ENCODE data around the gene HMX3.

Gene HMX3

DNA sequence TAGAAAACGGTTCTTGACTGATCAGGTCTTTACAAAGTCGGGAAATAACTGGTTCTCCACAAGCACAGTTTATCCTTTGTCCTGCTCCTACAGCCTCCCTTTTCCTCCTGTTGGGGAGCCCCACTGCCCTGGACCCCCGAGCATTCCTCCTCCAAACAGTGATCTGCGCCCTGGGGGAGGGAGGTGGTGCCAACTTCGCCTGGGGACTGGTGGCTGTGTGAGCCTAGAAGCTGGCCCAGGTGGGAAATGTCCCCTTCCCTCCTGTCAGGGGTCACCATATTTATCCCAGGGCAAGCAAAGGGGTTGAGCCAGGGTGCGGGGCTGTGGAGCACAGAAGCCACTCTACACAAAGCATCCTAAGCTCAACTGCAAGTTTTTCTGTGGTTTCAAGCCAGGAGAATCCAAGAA, 5.2 kb downstream of the HMX3 start:
- H3K36me3 ChIP-seq = no peaks in the 10 kb centered on the region
- no peaks in the 10 kb centered on the region for H3K9me3 ChIP-seq (ENCODE audit: severe bottlenecking)
- peaks cover 99% of the 10 kb centered on the region for H3K27me3 ChIP-seq (ENCODE audit: insufficient read depth, low read depth, severe bottlenecking)
- DNase-seq = no peak
- TF ChIP-seq, protein P1, sequence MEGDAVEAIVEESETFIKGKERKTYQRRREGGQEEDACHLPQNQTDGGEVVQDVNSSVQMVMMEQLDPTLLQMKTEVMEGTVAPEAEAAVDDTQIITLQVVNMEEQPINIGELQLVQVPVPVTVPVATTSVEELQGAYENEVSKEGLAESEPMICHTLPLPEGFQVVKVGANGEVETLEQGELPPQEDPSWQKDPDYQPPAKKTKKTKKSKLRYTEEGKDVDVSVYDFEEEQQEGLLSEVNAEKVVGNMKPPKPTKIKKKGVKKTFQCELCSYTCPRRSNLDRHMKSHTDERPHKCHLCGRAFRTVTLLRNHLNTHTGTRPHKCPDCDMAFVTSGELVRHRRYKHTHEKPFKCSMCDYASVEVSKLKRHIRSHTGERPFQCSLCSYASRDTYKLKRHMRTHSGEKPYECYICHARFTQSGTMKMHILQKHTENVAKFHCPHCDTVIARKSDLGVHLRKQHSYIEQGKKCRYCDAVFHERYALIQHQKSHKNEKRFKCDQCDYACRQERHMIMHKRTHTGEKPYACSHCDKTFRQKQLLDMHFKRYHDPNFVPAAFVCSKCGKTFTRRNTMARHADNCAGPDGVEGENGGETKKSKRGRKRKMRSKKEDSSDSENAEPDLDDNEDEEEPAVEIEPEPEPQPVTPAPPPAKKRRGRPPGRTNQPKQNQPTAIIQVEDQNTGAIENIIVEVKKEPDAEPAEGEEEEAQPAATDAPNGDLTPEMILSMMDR (IDR thresholded peaks at IDR 0.05; ENCODE audit: low read depth, low read length) = no peak
- H3K27ac ChIP-seq = no peak overlapping the region
- H3K4me3 ChIP-seq (ENCODE audit: low read depth, low read length) = no peak overlapping the region

DNA sequence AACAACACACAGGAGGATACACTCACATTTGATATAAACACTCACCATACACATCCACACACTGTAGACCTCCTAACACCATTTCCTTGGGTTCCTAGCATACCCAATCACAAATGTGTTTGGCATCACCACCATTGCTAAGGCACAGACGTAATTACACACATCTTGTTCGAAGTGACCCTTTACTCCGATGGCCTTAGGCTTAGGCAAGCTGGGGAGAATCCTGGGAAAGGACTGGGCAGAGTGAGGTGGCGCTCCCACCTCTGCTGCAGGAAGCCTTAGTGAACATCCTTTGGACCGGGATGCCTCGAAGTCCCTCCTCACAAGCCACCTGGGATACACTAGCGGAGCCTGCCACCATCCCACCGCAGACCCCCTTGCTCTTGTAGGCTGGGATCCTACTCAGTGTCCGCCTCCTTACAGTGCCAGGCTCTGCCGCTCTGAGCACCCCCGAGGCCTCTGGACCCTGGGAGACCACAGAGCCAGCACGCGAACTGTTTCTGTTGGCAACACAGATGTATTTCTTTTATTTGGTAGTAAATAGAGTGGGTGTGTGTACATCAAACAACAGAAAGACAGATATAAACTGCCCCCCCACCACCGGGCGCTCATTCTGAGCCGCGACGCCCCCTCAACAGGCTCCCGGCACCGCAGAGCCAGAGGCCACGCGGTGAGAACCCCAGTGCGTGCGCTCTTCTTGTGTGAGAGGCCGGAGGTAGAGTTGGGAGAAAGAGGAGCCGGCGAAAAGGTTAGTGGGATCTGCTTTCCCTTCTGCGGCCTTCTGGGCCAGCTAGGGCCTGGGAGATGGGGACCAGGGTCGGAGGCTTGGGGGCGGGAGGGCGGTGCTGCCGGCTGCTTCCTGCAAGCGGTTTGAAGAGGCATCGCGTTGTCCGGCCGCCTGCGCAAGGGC, 6.3 kb downstream of the HMX3 start:
- Histone ChIP-seq H3K27ac (no peak overlapping the region), H3K4me3 (ENCODE audit: low read depth, low read length) (no peak overlapping the region), H3K9me3 (ENCODE audit: severe bottlenecking) (no peaks in the 10 kb centered on the region), H3K36me3 (no peaks in the 10 kb centered on the region), H3K27me3 (ENCODE audit: insufficient read depth, low read depth, severe bottlenecking) (peaks cover 100% of the 10 kb centered on the region)
- DNase-seq = no peak
- TF ChIP-seq, protein P1 (IDR thresholded peaks at IDR 0.05; ENCODE audit: low read depth, low read length) = no peak

DNA sequence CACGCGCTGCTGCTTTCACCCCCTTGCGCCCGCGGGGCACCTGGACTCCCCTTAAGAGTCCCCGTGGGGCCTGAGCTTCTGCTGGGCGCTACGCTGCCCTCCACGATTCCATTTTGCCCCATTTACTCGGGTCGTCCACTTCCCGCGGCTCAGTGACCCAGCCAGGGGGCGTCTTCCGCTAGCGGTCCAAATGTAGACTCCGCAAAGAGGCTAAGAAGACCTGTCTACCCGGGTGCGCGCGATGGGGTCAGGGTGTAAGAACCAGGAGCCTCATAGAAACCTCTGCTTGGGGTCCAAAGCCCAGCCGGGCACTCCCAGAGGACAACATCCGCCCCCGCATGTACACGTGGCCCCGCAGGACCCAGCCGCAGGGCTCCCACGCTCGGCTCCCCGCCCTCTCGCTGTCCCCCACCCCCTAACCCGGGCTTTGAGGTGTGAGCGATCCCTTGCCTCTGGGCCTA, 7.0 kb downstream of the HMX3 start:
- TF ChIP-seq, protein P1 (IDR thresholded peaks at IDR 0.05; ENCODE audit: low read depth, low read length) = no peak
- H3K27me3 ChIP-seq (ENCODE audit: insufficient read depth, low read depth, severe bottlenecking) = peaks cover 100% of the 10 kb centered on the region
- no peaks in the 10 kb centered on the region for H3K36me3 ChIP-seq
- DNase-seq = no peak
- H3K9me3 ChIP-seq (ENCODE audit: severe bottlenecking) = no peaks in the 10 kb centered on the region
- H3K4me3 ChIP-seq (ENCODE audit: low read depth, low read length) = no peak overlapping the region
- no peak overlapping the region for H3K27ac ChIP-seq

DNA sequence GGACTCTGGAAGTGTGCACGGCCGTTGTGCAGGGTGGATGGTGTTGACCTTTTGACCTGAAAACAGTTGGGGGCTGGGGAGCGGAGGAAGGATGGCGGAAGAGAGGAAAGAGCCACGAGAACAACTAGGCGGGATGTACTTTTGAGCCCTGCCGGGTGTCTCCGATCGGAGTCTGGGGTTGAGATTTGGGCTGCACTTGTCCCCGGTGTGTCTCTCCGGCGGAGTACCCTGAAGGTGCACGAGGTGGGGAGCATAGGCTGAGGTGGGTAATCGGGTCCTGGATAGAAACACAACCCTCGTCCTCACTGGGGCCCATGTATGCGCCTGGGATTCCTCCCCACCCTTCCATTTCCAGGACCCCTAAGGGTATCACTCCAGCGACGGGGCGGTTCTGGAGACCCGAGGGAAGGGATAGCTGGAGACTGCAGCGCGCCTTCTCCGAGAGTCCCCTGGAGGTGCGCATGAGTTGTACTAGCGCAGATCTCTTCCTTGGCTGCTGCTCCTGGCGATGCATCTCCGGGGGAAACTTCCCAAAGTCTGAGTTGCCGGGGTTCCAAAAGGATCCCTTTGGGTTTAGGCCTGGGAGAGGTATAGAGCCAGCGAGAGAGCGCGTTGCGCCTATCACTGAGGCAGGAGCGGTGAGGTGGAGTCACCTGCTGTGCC, 7.5 kb downstream of the HMX3 start:
- H3K4me3 ChIP-seq (ENCODE audit: low read depth, low read length) = no peak overlapping the region
- DNase-seq = no peak
- no peaks in the 10 kb centered on the region for H3K36me3 ChIP-seq
- TF ChIP-seq, protein P1 (IDR thresholded peaks at IDR 0.05; ENCODE audit: low read depth, low read length) = no peak
- no peak overlapping the region for H3K27ac ChIP-seq
- H3K9me3 ChIP-seq (ENCODE audit: severe bottlenecking) = no peaks in the 10 kb centered on the region
- H3K27me3 ChIP-seq (ENCODE audit: insufficient read depth, low read depth, severe bottlenecking) = peaks cover 100% of the 10 kb centered on the region

DNA sequence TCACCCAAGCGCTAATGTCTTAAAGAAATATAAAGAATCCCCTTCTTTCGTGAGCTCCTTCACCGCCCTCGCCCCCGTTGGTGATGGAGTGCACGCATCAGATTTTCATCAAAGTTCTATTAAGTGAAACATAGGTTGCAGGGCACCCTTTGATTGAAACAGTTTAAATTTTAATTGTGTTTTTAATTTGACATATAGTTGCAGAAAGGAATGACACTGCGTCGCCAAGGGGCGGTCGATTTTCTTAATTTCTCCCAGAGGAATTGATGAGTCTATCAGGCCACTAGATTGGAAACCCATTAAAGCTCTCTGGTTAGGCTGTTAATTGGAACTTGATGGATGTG, 8.0 kb downstream of the HMX3 start:
- TF ChIP-seq, protein P1 (IDR thresholded peaks at IDR 0.05; ENCODE audit: low read depth, low read length) = no peak
- Histone ChIP-seq H3K27ac (no peak overlapping the region), H3K36me3 (no peaks in the 10 kb centered on the region), H3K9me3 (ENCODE audit: severe bottlenecking) (no peaks in the 10 kb centered on the region), H3K4me3 (ENCODE audit: low read depth, low read length) (no peak overlapping the region), H3K27me3 (ENCODE audit: insufficient read depth, low read depth, severe bottlenecking) (peaks cover 100% of the 10 kb centered on the region)
- DNase-seq = no peak

Data from WERI-Rb-1 (cell line).